ENCODE measurements around the gene SPTBN4.

DNA sequence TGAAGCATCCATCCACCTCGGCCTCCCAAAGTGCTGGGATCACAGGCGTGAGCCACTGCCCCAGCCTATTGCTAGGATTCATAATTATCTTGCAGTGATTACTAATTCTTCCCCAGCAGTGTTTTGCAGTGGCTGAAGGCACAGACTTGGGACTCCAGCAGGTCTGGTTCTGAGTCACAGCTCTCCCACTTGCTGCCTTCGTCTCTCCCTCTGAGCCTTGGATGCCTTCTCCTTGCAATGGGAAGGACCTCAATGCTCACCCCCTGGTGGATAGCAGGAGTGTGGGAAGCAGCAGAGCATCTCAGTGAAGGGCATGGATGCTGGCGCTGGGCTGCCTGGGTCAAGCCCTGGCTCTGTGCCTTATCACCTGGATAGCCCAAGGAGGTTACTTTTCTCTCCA lies 72.3 kb downstream of the SPTBN4 start:
- TF ChIP-seq, protein P1, sequence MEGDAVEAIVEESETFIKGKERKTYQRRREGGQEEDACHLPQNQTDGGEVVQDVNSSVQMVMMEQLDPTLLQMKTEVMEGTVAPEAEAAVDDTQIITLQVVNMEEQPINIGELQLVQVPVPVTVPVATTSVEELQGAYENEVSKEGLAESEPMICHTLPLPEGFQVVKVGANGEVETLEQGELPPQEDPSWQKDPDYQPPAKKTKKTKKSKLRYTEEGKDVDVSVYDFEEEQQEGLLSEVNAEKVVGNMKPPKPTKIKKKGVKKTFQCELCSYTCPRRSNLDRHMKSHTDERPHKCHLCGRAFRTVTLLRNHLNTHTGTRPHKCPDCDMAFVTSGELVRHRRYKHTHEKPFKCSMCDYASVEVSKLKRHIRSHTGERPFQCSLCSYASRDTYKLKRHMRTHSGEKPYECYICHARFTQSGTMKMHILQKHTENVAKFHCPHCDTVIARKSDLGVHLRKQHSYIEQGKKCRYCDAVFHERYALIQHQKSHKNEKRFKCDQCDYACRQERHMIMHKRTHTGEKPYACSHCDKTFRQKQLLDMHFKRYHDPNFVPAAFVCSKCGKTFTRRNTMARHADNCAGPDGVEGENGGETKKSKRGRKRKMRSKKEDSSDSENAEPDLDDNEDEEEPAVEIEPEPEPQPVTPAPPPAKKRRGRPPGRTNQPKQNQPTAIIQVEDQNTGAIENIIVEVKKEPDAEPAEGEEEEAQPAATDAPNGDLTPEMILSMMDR (IDR thresholded peaks at IDR 0.05), result no peak
- no peak for TF ChIP-seq ZFX (IDR thresholded peaks at IDR 0.05; ENCODE audit: borderline replicate concordance)
